SK-N-SH (cell line): ENCODE data around the gene C17orf50. TPM values are rescaled to one million over a fixed set of nuclear protein-coding genes. Genes with fewer than 3 reads are reported as not detected.

Source experiments
- CTCF ChIA-PET: fragments of 300-600, 350-600 bp; formaldehyde crosslinking; extraction: SDS; loops from one replicate; lab custom pipeline; 2021; lab: Yijun Ruan, JAX
- POLR2A ChIA-PET: fragments of 350-600 bp; sonication (Branson Sonifier 250); formaldehyde crosslinking; extraction: SDS; loops from one replicate; lab custom pipeline; 2020; ENCODE audit warnings: antibody characterized with exemption, inconsistent platforms; lab: Yijun Ruan, JAX
- DNase-seq: peaks from one replicate; pipeline ENCODE4 v3.0.0; 2012
- H2AFZ ChIP-seq: fragments of 200-600 bp; sonication (generic); 2 replicates; pipeline ENCODE4 v1.8.1; 2016; ENCODE audit warnings: antibody characterized with exemption, mild to moderate bottlenecking, low read depth
- H3F3A ChIP-seq: fragments of 200-600 bp; sonication (generic); replicated peaks from 2 replicates; pipeline ENCODE3; 2016; ENCODE audit warnings: antibody characterized with exemption, mild to moderate bottlenecking; ENCODE audit not compliant: insufficient read depth
- H3K27ac ChIP-seq, 2 experiments: fragments of 200-500 bp in 1 of 2; fragments of 200-600 bp in 1 of 2; sonication (Bioruptor generic) in 1 of 2; sonication (generic), shearing (Covaris generic) in 1 of 2; 2 replicates each; pipeline versions ENCODE4 v1.5.1 to v1.6.1; 2014 to 2016; ENCODE audit warnings: low read depth in 2 of 2, inconsistent platforms in 1 of 2, low read length in 1 of 2, mild to moderate bottlenecking in 1 of 2, mixed read lengths in 1 of 2
- H3K27me3 ChIP-seq: fragments of 200-600 bp; sonication (generic), shearing (Covaris generic); 2 replicates; pipeline ENCODE4 v1.6.1; 2016; ENCODE audit warnings: mixed run types; ENCODE audit not compliant: insufficient read depth
- H3K36me3 ChIP-seq, 2 experiments: fragments of 200-500 bp in 1 of 2; fragments of 200-600 bp in 1 of 2; sonication (Bioruptor generic) in 1 of 2; sonication (generic) in 1 of 2; replicated peaks in 1 of 2; 2 replicates each; pipeline versions ENCODE3 to v1.5.1; 2014 to 2016; ENCODE audit warnings: low read length in 1 of 2, mild to moderate bottlenecking in 1 of 2; ENCODE audit not compliant: insufficient read depth in 2 of 2, control insufficient read depth in 1 of 2
- H3K4me1 ChIP-seq, 2 experiments: fragments of 200-500 bp in 1 of 2; fragments of 200-600 bp in 1 of 2; sonication (Bioruptor generic) in 1 of 2; sonication (generic), shearing (Covaris generic) in 1 of 2; 2 replicates each; pipeline versions ENCODE4 v1.5.1 to v1.6.1; 2014 to 2016; ENCODE audit warnings: low read depth in 1 of 2, low read length in 1 of 2, mixed run types in 1 of 2; ENCODE audit not compliant: insufficient read depth in 2 of 2, control insufficient read depth in 1 of 2
- H3K4me2 ChIP-seq: fragments of 200-600 bp; sonication (generic), shearing (Covaris generic); 2 replicates; pipeline ENCODE4 v1.6.1; 2017; ENCODE audit warnings: mixed run types
- H3K4me3 ChIP-seq, 2 experiments: fragments of 200-500 bp in 1 of 2; fragments of 200-600 bp in 1 of 2; sonication (Bioruptor generic) in 1 of 2; sonication (generic), shearing (Covaris generic) in 1 of 2; 2 replicates each; pipeline versions ENCODE4 v1.5.1 to v1.8.1; 2014 to 2016; ENCODE audit warnings: low read depth in 2 of 2, inconsistent platforms in 1 of 2, low read length in 1 of 2, mild to moderate bottlenecking in 1 of 2, mixed read lengths in 1 of 2, moderate library complexity in 1 of 2
- H3K79me2 ChIP-seq: fragments of 200-600 bp; sonication (generic); 2 replicates; pipeline ENCODE4 v1.8.1; 2017; ENCODE audit warnings: mild to moderate bottlenecking; ENCODE audit not compliant: insufficient read depth
- H3K9ac ChIP-seq: fragments of 200-600 bp; sonication (generic); 2 replicates; pipeline ENCODE4 v1.6.1; 2017; ENCODE audit warnings: mixed run types
- H3K9me2 ChIP-seq: fragments of 200-600 bp; sonication (generic); 2 replicates; pipeline ENCODE4 v1.6.1; 2017; ENCODE audit warnings: mixed run types
- H3K9me3 ChIP-seq: fragments of 200-600 bp; sonication (generic); 2 replicates; pipeline ENCODE4 v1.6.1; 2017; ENCODE audit warnings: mixed run types, mild to moderate bottlenecking, moderate library complexity
- H4K20me1 ChIP-seq: fragments of 200-600 bp; sonication (generic); 2 replicates; pipeline ENCODE4 v1.6.1; 2017; ENCODE audit warnings: mild to moderate bottlenecking, mixed run types; ENCODE audit not compliant: insufficient read depth
- CTCF ChIP-seq: fragments of 200-600 bp; sonication (generic); IDR thresholded peaks from 2 replicates; pipeline ENCODE4 v1.6.1; 2017; ENCODE audit warnings: antibody characterized with exemption, mild to moderate bottlenecking, moderate library complexity
- ELF1 ChIP-seq: IDR thresholded peaks from 2 replicates; pipeline ENCODE4 v1.4.0; 2012
- EP300 ChIP-seq, 2 experiments: IDR thresholded peaks; 2 replicates each; pipeline versions ENCODE4 v1.4.0 to v1.6.1; 2012; ENCODE audit warnings: borderline replicate concordance in 1 of 2, low read depth in 1 of 2, low read length in 1 of 2
- EZH2phosphoT487 ChIP-seq: fragments of 200-600 bp; sonication (generic); IDR thresholded peaks from 2 replicates; pipeline ENCODE4 v1.6.1; 2017; ENCODE audit warnings: low read depth, mixed run types, mild to moderate bottlenecking, antibody characterized with exemption, moderate library complexity, borderline replicate concordance
- FOSL2 ChIP-seq: IDR thresholded peaks from 2 replicates; pipeline ENCODE4 v1.4.0; 2012; ENCODE audit warnings: low read depth, mild to moderate bottlenecking, moderate library complexity, borderline replicate concordance
- FOXM1 ChIP-seq: IDR thresholded peaks from 2 replicates; pipeline ENCODE4 v1.4.0; 2012; ENCODE audit warnings: low read depth, mild to moderate bottlenecking
- GATA2 ChIP-seq: sonication (generic); formaldehyde crosslinking; IDR thresholded peaks from 2 replicates; pipeline ENCODE4 v1.5.0; 2020; ENCODE audit warnings: mild to moderate bottlenecking, missing genetic modification reagents
- IRF3 ChIP-seq: fragments of 150-350 bp; IDR thresholded peaks from 2 replicates; pipeline ENCODE4 v1.6.1; 2016; ENCODE audit warnings: mild to moderate bottlenecking, low read depth, low read length
- NFIC ChIP-seq: IDR thresholded peaks from 2 replicates; pipeline ENCODE4 v1.4.0; 2012; ENCODE audit warnings: borderline replicate concordance
- RCOR1 ChIP-seq: fragments of 150-350 bp; IDR thresholded peaks from 2 replicates; pipeline ENCODE4 v1.6.1; 2017; ENCODE audit warnings: antibody characterized with exemption, low read length
- RFX5 ChIP-seq: IDR thresholded peaks from 2 replicates; pipeline ENCODE4 v1.6.1; 2012; ENCODE audit warnings: mild to moderate bottlenecking, improper control_type of control experiment, low read length
- SIN3A ChIP-seq: IDR thresholded peaks from 2 replicates; pipeline ENCODE4 v1.6.1; 2012; ENCODE audit warnings: low read depth, mild to moderate bottlenecking, low read length, moderate library complexity, borderline replicate concordance
- TCF12 ChIP-seq: IDR thresholded peaks from 2 replicates; pipeline ENCODE4 v1.4.0; 2012
- USF2 ChIP-seq: fragments of 150-350 bp; IDR thresholded peaks from 2 replicates; pipeline ENCODE4 v1.6.1; 2017; ENCODE audit warnings: antibody characterized with exemption, low read length, low read depth, borderline replicate concordance
- YY1 ChIP-seq: IDR thresholded peaks from 2 replicates; pipeline ENCODE4 v1.4.0; 2012; ENCODE audit warnings: low read depth, mild to moderate bottlenecking
- WGBS: methylation state at CpG from one replicate; pipeline ENCODE4 v1.1.6; 2017; ENCODE audit warnings: low lambda C conversion rate; 5-methylcytosine and 5-hydroxymethylcytosine counted together
- polyA plus RNA-seq, 3 experiments: library from polyadenylated mRNA; depleted of rRNA; stranded (reverse); fragments of >200 nt; gene quantifications; 2 replicates each; pipeline ENCODE4 v1.2.3, GENCODE V29; 2012

The C17orf50 gene
- polyA plus RNA-seq, 1 of the 3 experiments (the other 2 are of a cell fraction), result 0.05 TPM

- H3K36me3 ChIP-seq, result no peaks in the 10 kb centered on the region
- H3K4me3 ChIP-seq, result no peak overlapping the region
- no peaks in the 10 kb centered on the region for H4K20me1 ChIP-seq
- H2AFZ ChIP-seq, result no peak overlapping the region
- TF ChIP-seq FOSL2, result no peak
- TF ChIP-seq CTCF, result no peak
- TF ChIP-seq EP300 (IDR thresholded peaks at IDR 0.05; ENCODE audit: borderline replicate concordance in 1 of 2, low read depth in 1 of 2, low read length in 1 of 2), result no peak
- TF ChIP-seq GATA2 (CRISPR knock-in tag), result no peak
- no peak for TF ChIP-seq SIN3A
- no peak for TF ChIP-seq IRF3
- no peak for TF ChIP-seq TCF12
- TF ChIP-seq FOXM1, result no peak
- TF ChIP-seq YY1, result no peak
- no peak for TF ChIP-seq EZH2phosphoT487
- ChIA-PET CTCF (interaction anchor here (0.7 to 31.2 kb wide), 6 partner anchors 10 to 168 kb away, joined by 3 to 809 read pairs (median 32); partner anchors contain the start of genes GAS2L2 and TAF15), POLR2A (interaction anchor here (1.2 kb wide), 1 partner anchor 39 kb away, joined by 3 read pairs; no protein-coding TSS in a partner anchor)
- H3K27me3 ChIP-seq, result no peaks in the 10 kb centered on the region
- H3K4me1 ChIP-seq, result peaks cover 0 to 15% of the 10 kb centered on the region in 2 experiments; a peak in 1 of 4 replicates
- no peaks in the 10 kb centered on the region for H3K9me3 ChIP-seq
- no peaks in the 10 kb centered on the region for H3K79me2 ChIP-seq
- no peak overlapping the region for H3K27ac ChIP-seq
- H3K9me2 ChIP-seq, result no peaks in the 10 kb centered on the region
- WGBS, result 73% methylated on average over 5 of the region's 5 CpGs
- DNase-seq, result no peak
- no peak overlapping the region for H3K9ac ChIP-seq
- H3F3A ChIP-seq, result no peaks in the 10 kb centered on the region
- no peak overlapping the region for H3K4me2 ChIP-seq
These were observed 914 bp downstream of the C17orf50 start for GRCh38 chr17:35761601-35762000.

- H3K9ac ChIP-seq, result no peak overlapping the region
- H3F3A ChIP-seq, result no peaks in the 10 kb centered on the region
- H3K9me2 ChIP-seq, result no peaks in the 10 kb centered on the region
- peak overlapping the region in 1 of 2 experiments; percentile 56; a peak in 1 of 4 replicates for H3K27ac ChIP-seq
- CTCF ChIA-PET, result interaction anchor here (0.6 to 31.2 kb wide), 53 partner anchors 12 to 1185 kb away, joined by 3 to 809 read pairs (median 6); partner anchors contain the start of genes AP2B1, GAS2L2, MMP28 and PEX12
- no peaks in the 10 kb centered on the region for H3K27me3 ChIP-seq
- DNase-seq, result no peak
- peaks cover 0 to 15% of the 10 kb centered on the region in 2 experiments; a peak in 1 of 4 replicates for H3K4me1 ChIP-seq
- no peak for TF ChIP-seq USF2
- no peak for TF ChIP-seq RCOR1
- TF ChIP-seq ELF1, result no peak
- no peak for TF ChIP-seq IRF3
- TF ChIP-seq SIN3A, result no peak
- no peak for TF ChIP-seq GATA2 (CRISPR knock-in tag)
- TF ChIP-seq NFIC, result no peak
- no peak for TF ChIP-seq YY1
- no peak for TF ChIP-seq RFX5
- no peaks in the 10 kb centered on the region for H3K79me2 ChIP-seq
- 0 out of 2 replicates have a peak overlapping the region, but pooled peaks have one; percentile 51 for H2AFZ ChIP-seq
- H3K4me3 ChIP-seq, result peak overlapping the region; percentile 56
- no peaks in the 10 kb centered on the region for H3K9me3 ChIP-seq
- no peaks in the 10 kb centered on the region for H3K36me3 ChIP-seq
- POLR2A ChIA-PET, result interaction anchor here (0.8 to 3.2 kb wide), 6 partner anchors 12 to 45 kb away, joined by 3 to 65 read pairs (median 4); partner anchors contain the start of gene TAF15
- H3K4me2 ChIP-seq, result peak overlapping the region; percentile 93
- 33% methylated on average over 17 of the region's 17 CpGs for WGBS
- H4K20me1 ChIP-seq, result no peaks in the 10 kb centered on the region
These were observed 3.1 kb downstream of the C17orf50 start for GRCh38 chr17:35763767-35764122.
